Germinal center (tissue), 1 donor: ENCODE measurements around the gene SHISAL1.
"Not testable (repeated sequence)": the region's sequence is repeated elsewhere in the genome, so short reads cannot be mapped to it uniquely, and the experiment has no call there.

ENCODE experiments used
- DNase-seq: peaks from one replicate; pipeline ENCODE4 v3.0.0; 2012; ENCODE audit warnings: mixed read lengths, low spot score

The SHISAL1 gene

GRCh38 chr22:44260216-44261035 is 52.3 kb downstream of the SHISAL1 start:
- no peak for DNase-seq

- DNase-seq = no peak
Measured at GRCh38 chr22:44259366-44260215, 53.2 kb downstream of the SHISAL1 start.

- DNase-seq = no peak
Measured at GRCh38 chr22:44256556-44257485, 55.9 kb downstream of the SHISAL1 start.

GRCh38 chr22:44256085-44256484 is 56.7 kb downstream of the SHISAL1 start:
- no peak for DNase-seq

GRCh38 chr22:44254811-44255210 is 57.9 kb downstream of the SHISAL1 start:
- DNase-seq = no peak

GRCh38 chr22:44249376-44250147 is 63.2 kb downstream of the SHISAL1 start:
- DNase-seq = no peak

- no peak for DNase-seq
Measured at GRCh38 chr22:44248926-44249325, 63.8 kb downstream of the SHISAL1 start.

GRCh38 chr22:44247923-44248892 is 64.5 kb downstream of the SHISAL1 start:
- no peak for DNase-seq

GRCh38 chr22:44247346-44247745 is 65.4 kb downstream of the SHISAL1 start:
- DNase-seq = no peak

- DNase-seq = no peak
Measured at GRCh38 chr22:44246615-44247326, 66.0 kb downstream of the SHISAL1 start.

GRCh38 chr22:44245867-44246266 is 66.9 kb downstream of the SHISAL1 start:
- no peak for DNase-seq

GRCh38 chr22:44245438-44245837 is 67.3 kb downstream of the SHISAL1 start:
- DNase-seq = no peak

GRCh38 chr22:44244265-44244822 is 68.4 kb downstream of the SHISAL1 start:
- no peak for DNase-seq

- DNase-seq = no peak
Measured at GRCh38 chr22:44243761-44244160, 69.0 kb downstream of the SHISAL1 start.

- DNase-seq = no peak
Measured at GRCh38 chr22:44242946-44243724, 69.6 kb downstream of the SHISAL1 start.

- DNase-seq = not testable (repeated sequence)
Measured at GRCh38 chr22:44241121-44241520, 71.6 kb downstream of the SHISAL1 start.

GRCh38 chr22:44237290-44237689 is 75.5 kb downstream of the SHISAL1 start:
- DNase-seq = no peak

- not testable (repeated sequence) for DNase-seq
Measured at GRCh38 chr22:44234372-44234771, 78.4 kb downstream of the SHISAL1 start.
